ENCODE measurements around the gene WWTR1. TPM values are rescaled to one million over a fixed set of nuclear protein-coding genes. Genes with fewer than 3 reads are reported as not detected.

Gene WWTR1
- total and polyA plus RNA-seq, 2 of the 8 experiments (the other 6 are each of a cell fraction or from before 2014, with no cell fraction given): 15.7 to 18.6 TPM

DNA sequence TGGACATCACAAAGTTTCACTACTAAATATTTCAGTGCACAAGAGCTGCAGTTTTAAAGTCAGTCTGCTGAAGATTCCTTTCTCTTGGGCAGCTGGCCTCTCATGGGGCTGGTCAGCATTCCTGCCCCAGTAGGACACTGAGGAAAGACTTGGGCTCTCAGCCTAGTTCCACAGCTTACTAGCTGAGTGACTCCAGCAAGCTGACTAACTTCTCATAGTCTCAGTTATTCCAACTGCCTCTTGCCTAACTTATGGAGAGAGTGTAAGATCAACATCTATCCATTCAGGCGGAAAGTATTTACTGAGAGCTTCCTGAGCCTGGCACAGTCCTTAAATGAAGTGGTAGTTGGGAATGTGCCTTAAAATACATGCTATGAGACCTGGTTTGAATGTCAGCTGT, 156.3 kb downstream of the WWTR1 start:
- no peak overlapping the region for H4K8ac ChIP-seq (ENCODE audit: extremely low read depth, insufficient read depth, low read length)
- no peak overlapping the region for H2BK20ac ChIP-seq (ENCODE audit: low read length)
- no peak overlapping the region for H3K14ac ChIP-seq (ENCODE audit: insufficient read length)
- H2BK15ac ChIP-seq (ENCODE audit: low read length): no peak overlapping the region
- no peaks in the 10 kb centered on the region for H3K4me1 ChIP-seq (replicated peaks in 1 of 4; ENCODE audit: control insufficient read depth in 3 of 4, insufficient read depth in 4 of 4, low read length in 3 of 4)
- no peak overlapping the region for H2BK12ac ChIP-seq (ENCODE audit: low read depth, low read length)
- H2AK5ac ChIP-seq (ENCODE audit: low read depth, low read length): no peak overlapping the region
- DNase-seq (ENCODE audit: low read depth in 1 of 2, low spot score in 2 of 2): no peak
- CTCF ChIA-PET (ENCODE audit: partially characterized antibody): interaction anchor here (0.9 to 6.6 kb wide), 13 partner anchors 7 to 385 kb away, joined by 3 to 60 read pairs (median 5); partner anchors contain the start of gene TM4SF18
- H2AFZ ChIP-seq (ENCODE audit: low read length): peak overlapping the region; percentile 4; the same call in 1 of the 2 replicates
- no peak overlapping the region for H4K91ac ChIP-seq (replicated peaks; ENCODE audit: insufficient read length, low read length)
- no peak overlapping the region for H3K4ac ChIP-seq (replicated peaks; ENCODE audit: insufficient read length, low read depth, low read length)
- H3K23ac ChIP-seq (ENCODE audit: insufficient read length): no peak overlapping the region
- H2BK5ac ChIP-seq (ENCODE audit: low read depth, low read length): no peak overlapping the region
- no peak overlapping the region for H3K56ac ChIP-seq (replicated peaks; ENCODE audit: insufficient read length, low read depth, low read length)
- POLR2A ChIA-PET (ENCODE audit: partially characterized antibody): no interaction called here
- no peaks in the 10 kb centered on the region for H4K20me1 ChIP-seq (replicated peaks in 1 of 2; ENCODE audit: control insufficient read depth in 1 of 2, insufficient read depth in 2 of 2, low read length in 2 of 2)
- H3K18ac ChIP-seq (ENCODE audit: extremely low read depth, low read length): no peak overlapping the region
- no peak overlapping the region for H3K4me2 ChIP-seq (ENCODE audit: insufficient read depth in 1 of 2, low read depth in 2 of 2, low read length in 2 of 2)
- no peak for FAIRE-seq
- H3K4me3 ChIP-seq (ENCODE audit: extremely low read depth in 1 of 4, insufficient read depth in 2 of 4, low read depth in 3 of 4, low read length in 4 of 4): no peak overlapping the region; a peak in 1 of 8 replicates
- no peaks in the 10 kb centered on the region for H3K79me1 ChIP-seq (ENCODE audit: low read depth, low read length)
- no peaks in the 10 kb centered on the region for H3K23me2 ChIP-seq (ENCODE audit: low read depth, low read length)
- no peak overlapping the region for H3K27ac ChIP-seq (ENCODE audit: low read depth, low read length)
- no peak overlapping the region for H3K9ac ChIP-seq (replicated peaks in 1 of 4; ENCODE audit: extremely low read depth in 1 of 4, low read depth in 3 of 4, low read length in 3 of 4)
- H4K5ac ChIP-seq (ENCODE audit: insufficient read length, low read depth, low read length): no peak overlapping the region
- WGBS, 2 experiments (ENCODE audit: extremely low coverage in 1 of 2, insufficient coverage in 1 of 2, insufficient read length in 1 of 2, insufficient replicate concordance in 2 of 2, low coverage in 1 of 2, low lambda C conversion rate in 2 of 2, missing lambda C conversion rate in 1 of 2): 75% methylated on average over 1 of the region's 1 CpG; no CpG with 5 or more reads in 1 of the 2 experiments
- no peaks in the 10 kb centered on the region for H3K79me2 ChIP-seq (ENCODE audit: control insufficient read depth in 1 of 2, insufficient read depth in 2 of 2, low read length in 2 of 2)
- no peaks in the 10 kb centered on the region; a peak in 1 of 8 replicates for H3K36me3 ChIP-seq (ENCODE audit: control insufficient read depth in 2 of 4, insufficient read depth in 4 of 4, low read length in 3 of 4)
- H2BK120ac ChIP-seq (replicated peaks; ENCODE audit: low read depth, low read length): no peak overlapping the region
- TF ChIP-seq KDM1A (IDR thresholded peaks at IDR 0.05; ENCODE audit: borderline replicate concordance, low read length) (no peak), TEAD4 (IDR thresholded peaks at IDR 0.05; ENCODE audit: low read depth, low read length) (0 out of 2 replicates have a peak, but pooled peaks have one; percentile 16), RBBP5 (IDR thresholded peaks at IDR 0.05; ENCODE audit: borderline replicate concordance, low read depth, low read length) (no peak), KDM5A (IDR thresholded peaks at IDR 0.05; ENCODE audit: low read length) (no peak), POLR2AphosphoS5 (IDR thresholded peaks at IDR 0.05; ENCODE audit: low read depth, low read length) (no peak), TBP (IDR thresholded peaks at IDR 0.05; ENCODE audit: low read depth, low read length) (no peak)
- no peaks in the 10 kb centered on the region for H3K9me3 ChIP-seq (ENCODE audit: insufficient read depth in 2 of 2, low read depth in 1 of 2, low read length in 1 of 2)
- H3K27me3 ChIP-seq (replicated peaks in 1 of 4; ENCODE audit: control insufficient read depth in 3 of 4, extremely low read depth in 1 of 4, insufficient read depth in 3 of 4, low read length in 3 of 4): no peaks in the 10 kb centered on the region
